A673 (cell line): ENCODE measurements around the gene SORL1.

ENCODE experiments used
- CTCF ChIP-seq: fragments of 300-800, 200-600 bp; sonication (generic); conservative IDR thresholded peaks from 2 replicates; pipeline ENCODE4 v1.5.1; 2017; ENCODE audit warnings: low read depth, mild to moderate bottlenecking, antibody characterized with exemption, low read length, moderate library complexity, mixed read lengths
- EZH2 ChIP-seq: fragments of 200-600 bp; sonication (generic); IDR thresholded peaks from 2 replicates; pipeline ENCODE4 v1.6.1; 2017; ENCODE audit warnings: borderline replicate concordance, low read depth, mild to moderate bottlenecking, mixed read lengths, antibody characterized with exemption, low read length; ENCODE audit not compliant: poor library complexity, severe bottlenecking

- no peak for TF ChIP-seq CTCF
- TF ChIP-seq EZH2, result no peak
Measured at GRCh38 chr11:121471167-121471566, 19.1 kb downstream of the SORL1 start.
